Measurements from ENCODE around the gene THSD4.

The THSD4 gene

DNA sequence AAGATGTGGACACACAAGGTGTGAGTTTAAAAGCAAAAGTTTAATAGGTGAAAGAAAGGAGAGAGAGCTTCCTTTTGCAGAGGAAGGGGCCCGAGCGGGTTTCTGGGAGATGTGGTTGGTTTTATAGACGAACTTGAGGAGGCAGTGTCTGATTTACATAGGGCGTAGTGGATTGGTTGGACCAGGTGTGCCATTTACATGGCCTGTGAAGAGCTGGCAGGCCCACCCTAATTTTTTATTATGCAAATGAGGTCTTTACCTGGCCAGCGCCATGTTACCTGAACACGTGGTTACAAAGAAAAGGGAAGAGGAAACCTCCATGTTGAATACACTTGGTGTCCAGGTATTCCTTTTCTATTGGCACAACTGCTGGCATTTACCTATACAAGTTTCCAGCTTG, 42.8 kb upstream of the THSD4 start:
- no peak overlapping the region for H3K4me2 ChIP-seq
- TF ChIP-seq, protein P1, sequence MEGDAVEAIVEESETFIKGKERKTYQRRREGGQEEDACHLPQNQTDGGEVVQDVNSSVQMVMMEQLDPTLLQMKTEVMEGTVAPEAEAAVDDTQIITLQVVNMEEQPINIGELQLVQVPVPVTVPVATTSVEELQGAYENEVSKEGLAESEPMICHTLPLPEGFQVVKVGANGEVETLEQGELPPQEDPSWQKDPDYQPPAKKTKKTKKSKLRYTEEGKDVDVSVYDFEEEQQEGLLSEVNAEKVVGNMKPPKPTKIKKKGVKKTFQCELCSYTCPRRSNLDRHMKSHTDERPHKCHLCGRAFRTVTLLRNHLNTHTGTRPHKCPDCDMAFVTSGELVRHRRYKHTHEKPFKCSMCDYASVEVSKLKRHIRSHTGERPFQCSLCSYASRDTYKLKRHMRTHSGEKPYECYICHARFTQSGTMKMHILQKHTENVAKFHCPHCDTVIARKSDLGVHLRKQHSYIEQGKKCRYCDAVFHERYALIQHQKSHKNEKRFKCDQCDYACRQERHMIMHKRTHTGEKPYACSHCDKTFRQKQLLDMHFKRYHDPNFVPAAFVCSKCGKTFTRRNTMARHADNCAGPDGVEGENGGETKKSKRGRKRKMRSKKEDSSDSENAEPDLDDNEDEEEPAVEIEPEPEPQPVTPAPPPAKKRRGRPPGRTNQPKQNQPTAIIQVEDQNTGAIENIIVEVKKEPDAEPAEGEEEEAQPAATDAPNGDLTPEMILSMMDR (conservative IDR thresholded peaks at IDR 0.05; ENCODE audit: low read depth, low read length), result no peak
- H3K27me3 ChIP-seq (ENCODE audit: insufficient read depth, low read depth), result no peaks in the 10 kb centered on the region
- H3K4me3 ChIP-seq (IDR thresholded peaks at IDR 0.05; ENCODE audit: insufficient read depth, low read depth, low read length), result no peak overlapping the region
- H3K36me3 ChIP-seq (ENCODE audit: insufficient read depth), result no peaks in the 10 kb centered on the region
- no peak overlapping the region for H2AFZ ChIP-seq (ENCODE audit: low read depth)
- H4K20me1 ChIP-seq (ENCODE audit: insufficient read depth), result no peaks in the 10 kb centered on the region
- H3K4me1 ChIP-seq (ENCODE audit: low read depth, poor library complexity, severe bottlenecking), result no peaks in the 10 kb centered on the region
- H3K9ac ChIP-seq, result no peak overlapping the region
- H3K27ac ChIP-seq, result no peak overlapping the region
- no peaks in the 10 kb centered on the region for H3K79me2 ChIP-seq (ENCODE audit: insufficient read depth, low read depth)

DNA sequence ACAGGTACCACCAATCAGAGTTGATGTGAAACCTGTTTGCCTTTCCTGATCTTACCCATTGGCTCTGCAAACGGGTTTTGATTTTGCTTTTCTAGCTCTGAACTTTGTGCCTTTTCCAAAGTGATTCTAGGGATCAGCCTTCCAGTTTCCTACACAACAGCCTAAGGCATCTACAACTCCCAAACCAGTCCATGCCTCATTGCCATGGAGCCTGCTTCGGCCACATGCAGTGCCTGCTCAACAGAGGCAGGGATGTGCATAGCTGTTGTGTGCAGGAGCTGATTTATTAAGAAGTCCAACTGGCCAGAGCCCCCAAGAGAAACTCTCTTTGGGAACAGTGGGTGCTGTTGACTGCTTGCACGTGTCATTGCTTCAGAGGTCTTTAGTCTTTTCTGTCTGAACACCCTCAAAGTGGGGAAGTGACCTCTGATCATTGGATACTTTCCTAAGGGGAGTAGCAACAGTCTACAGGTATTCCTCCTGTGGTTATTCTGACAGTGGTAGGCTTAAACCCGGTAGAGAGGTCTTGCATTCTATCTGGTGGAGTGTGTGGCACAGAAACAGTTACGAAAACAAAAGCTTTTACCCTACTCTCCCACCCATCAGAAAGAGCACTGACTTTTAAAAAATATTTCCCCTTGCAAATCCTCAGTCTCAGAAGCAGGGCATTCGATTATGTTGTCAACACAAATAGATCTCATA, 36.6 kb upstream of the THSD4 start:
- no peaks in the 10 kb centered on the region for H4K20me1 ChIP-seq (ENCODE audit: insufficient read depth)
- H3K4me1 ChIP-seq (ENCODE audit: low read depth, poor library complexity, severe bottlenecking), result no peaks in the 10 kb centered on the region
- no peak overlapping the region for H3K27ac ChIP-seq
- no peaks in the 10 kb centered on the region for H3K27me3 ChIP-seq (ENCODE audit: insufficient read depth, low read depth)
- no peak overlapping the region for H2AFZ ChIP-seq (ENCODE audit: low read depth)
- H3K4me2 ChIP-seq, result no peak overlapping the region
- no peaks in the 10 kb centered on the region for H3K36me3 ChIP-seq (ENCODE audit: insufficient read depth)
- no peak overlapping the region for H3K4me3 ChIP-seq (IDR thresholded peaks at IDR 0.05; ENCODE audit: insufficient read depth, low read depth, low read length)
- H3K79me2 ChIP-seq (ENCODE audit: insufficient read depth, low read depth), result no peaks in the 10 kb centered on the region
- TF ChIP-seq, protein P1 (conservative IDR thresholded peaks at IDR 0.05; ENCODE audit: low read depth, low read length), result no peak
- H3K9ac ChIP-seq, result no peak overlapping the region

DNA sequence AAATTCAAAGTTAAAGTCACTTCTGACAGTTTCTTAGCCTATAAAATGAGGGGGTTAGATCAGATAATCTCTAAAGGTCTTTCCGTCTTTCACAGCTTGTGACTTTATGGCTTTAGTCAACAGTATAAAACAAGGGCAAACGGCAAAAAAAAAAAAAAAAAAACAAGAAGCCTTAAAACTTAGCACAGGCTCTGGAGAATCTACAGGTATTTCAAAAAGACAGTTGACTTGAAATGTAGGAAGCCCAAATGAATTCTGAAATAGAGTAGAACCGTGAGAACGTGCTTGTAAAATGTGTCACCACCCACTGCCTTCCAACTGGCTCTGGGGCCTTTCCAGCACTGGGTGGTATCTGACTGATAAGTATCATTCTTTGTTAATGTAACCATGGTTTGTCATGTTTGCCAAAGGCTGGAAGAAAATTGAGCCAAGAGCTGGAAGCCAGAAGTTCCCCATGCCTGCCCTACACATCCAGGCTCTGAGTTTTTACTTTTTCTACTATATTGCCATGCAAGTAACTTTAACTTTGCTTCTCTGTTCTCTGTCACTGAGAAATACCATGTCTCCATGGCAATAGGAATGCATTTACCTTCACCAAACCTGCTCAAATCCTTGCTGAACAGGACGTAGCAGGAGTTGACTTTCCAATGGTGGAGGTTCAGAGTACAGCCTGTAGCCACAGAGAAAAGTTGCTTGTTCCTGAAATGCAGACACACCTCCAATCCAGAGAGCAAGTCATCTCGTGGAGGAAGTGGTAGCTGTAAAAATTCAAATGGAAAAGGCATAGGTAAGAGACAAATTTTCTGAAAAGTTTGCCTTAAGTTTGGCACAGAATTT, 35.8 kb upstream of the THSD4 start:
- Histone ChIP-seq H3K36me3 (ENCODE audit: insufficient read depth) (no peaks in the 10 kb centered on the region), H3K4me3 (IDR thresholded peaks at IDR 0.05; ENCODE audit: insufficient read depth, low read depth, low read length) (no peak overlapping the region), H3K27me3 (ENCODE audit: insufficient read depth, low read depth) (no peaks in the 10 kb centered on the region), H3K4me1 (ENCODE audit: low read depth, poor library complexity, severe bottlenecking) (no peaks in the 10 kb centered on the region), H3K9ac (no peak overlapping the region), H2AFZ (ENCODE audit: low read depth) (no peak overlapping the region), H3K4me2 (no peak overlapping the region), H3K27ac (no peak overlapping the region), H3K79me2 (ENCODE audit: insufficient read depth, low read depth) (no peaks in the 10 kb centered on the region), H4K20me1 (ENCODE audit: insufficient read depth) (no peaks in the 10 kb centered on the region)
- TF ChIP-seq, protein P1 (conservative IDR thresholded peaks at IDR 0.05; ENCODE audit: low read depth, low read length), result no peak

DNA sequence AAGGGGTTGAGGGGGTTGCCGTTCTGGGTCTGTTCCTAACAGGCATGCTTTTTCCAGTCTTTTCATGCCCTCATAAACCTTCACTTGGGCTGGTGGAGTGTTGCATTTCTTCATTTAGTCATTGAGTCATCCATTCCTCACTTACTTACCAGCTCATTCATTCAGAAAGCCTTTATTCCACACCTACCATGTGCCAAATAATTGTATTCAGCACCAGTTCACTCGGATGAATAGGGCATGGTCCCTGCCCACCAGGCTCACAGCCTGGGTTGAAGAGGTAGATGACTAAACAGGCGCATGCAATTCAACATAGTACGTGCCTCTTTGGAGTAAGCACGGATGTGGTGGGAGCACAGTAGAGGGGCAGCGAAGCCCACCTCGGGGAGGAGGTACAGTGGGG, 35.1 kb upstream of the THSD4 start:
- Histone ChIP-seq H4K20me1 (ENCODE audit: insufficient read depth) (no peaks in the 10 kb centered on the region), H3K9ac (no peak overlapping the region), H3K27me3 (ENCODE audit: insufficient read depth, low read depth) (no peaks in the 10 kb centered on the region), H3K27ac (no peak overlapping the region), H3K4me2 (no peak overlapping the region), H3K36me3 (ENCODE audit: insufficient read depth) (no peaks in the 10 kb centered on the region), H3K4me3 (IDR thresholded peaks at IDR 0.05; ENCODE audit: insufficient read depth, low read depth, low read length) (no peak overlapping the region), H2AFZ (ENCODE audit: low read depth) (no peak overlapping the region), H3K79me2 (ENCODE audit: insufficient read depth, low read depth) (no peaks in the 10 kb centered on the region), H3K4me1 (ENCODE audit: low read depth, poor library complexity, severe bottlenecking) (no peaks in the 10 kb centered on the region)
- TF ChIP-seq, protein P1 (conservative IDR thresholded peaks at IDR 0.05; ENCODE audit: low read depth, low read length), result no peak
